Effector memory CD4-positive, alpha-beta T cell (primary cell): ENCODE measurements around the gene LCT.

Experiments used
- DNase-seq, 3 donors: peaks; one replicate each; pipeline ENCODE4 v3.0.0-alpha.2; 2020
- H3K27ac ChIP-seq: 2 replicates; pipeline ENCODE4 v1.7.0; 2013; ENCODE audit warnings: mild to moderate bottlenecking, low read length, moderate library complexity; ENCODE audit not compliant: insufficient read depth, poor library complexity, severe bottlenecking
- H3K27me3 ChIP-seq: replicated peaks from 2 replicates; pipeline ENCODE4 v1.7.0; 2013; ENCODE audit warnings: mild to moderate bottlenecking, low read length; ENCODE audit not compliant: insufficient read depth, control insufficient read depth, poor library complexity, severe bottlenecking
- H3K36me3 ChIP-seq: 2 replicates; pipeline ENCODE4 v1.7.0; 2013; ENCODE audit warnings: mild to moderate bottlenecking, low read length, moderate library complexity; ENCODE audit not compliant: control insufficient read depth, insufficient read depth
- H3K4me1 ChIP-seq: 2 replicates; pipeline ENCODE4 v1.7.0; 2013; ENCODE audit warnings: low read length, mild to moderate bottlenecking; ENCODE audit not compliant: control insufficient read depth, insufficient read depth, poor library complexity, severe bottlenecking
- H3K4me3 ChIP-seq: 2 replicates; pipeline ENCODE4 v1.7.0; 2013; ENCODE audit warnings: low read length, low read depth, mild to moderate bottlenecking; ENCODE audit not compliant: insufficient read depth, poor library complexity, severe bottlenecking
- H3K9me3 ChIP-seq: 2 replicates; pipeline ENCODE4 v1.7.0; 2013; ENCODE audit warnings: mild to moderate bottlenecking, low read length, moderate library complexity; ENCODE audit not compliant: control insufficient read depth

The LCT gene

DNA sequence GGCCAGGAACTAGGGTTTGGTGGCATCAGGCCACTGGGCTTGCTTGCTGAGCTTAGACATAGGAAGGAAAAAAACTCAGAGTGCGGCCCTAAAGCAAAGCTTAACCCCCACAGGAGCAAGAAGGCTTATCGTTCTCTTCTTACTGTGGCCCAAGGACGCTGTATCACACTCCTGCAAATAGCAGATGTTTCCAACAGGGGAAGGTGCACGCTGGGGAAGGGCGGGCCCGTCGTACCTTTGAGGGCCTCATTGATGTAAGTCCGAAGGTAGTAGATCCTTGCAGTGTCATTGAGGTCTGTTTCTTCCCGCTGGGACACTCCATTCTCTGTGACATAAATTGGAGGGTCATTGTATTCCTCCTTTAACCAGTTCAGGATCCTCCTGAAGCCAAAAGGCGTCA lies 46.6 kb downstream of the LCT start:
- H3K4me1 ChIP-seq, result no peaks in the 10 kb centered on the region
- no peak for DNase-seq
- H3K9me3 ChIP-seq, result no peaks in the 10 kb centered on the region
- H3K4me3 ChIP-seq, result no peak overlapping the region
- no peak overlapping the region for H3K27ac ChIP-seq
- peaks cover 5% of the 10 kb centered on the region for H3K36me3 ChIP-seq
- no peaks in the 10 kb centered on the region for H3K27me3 ChIP-seq

DNA sequence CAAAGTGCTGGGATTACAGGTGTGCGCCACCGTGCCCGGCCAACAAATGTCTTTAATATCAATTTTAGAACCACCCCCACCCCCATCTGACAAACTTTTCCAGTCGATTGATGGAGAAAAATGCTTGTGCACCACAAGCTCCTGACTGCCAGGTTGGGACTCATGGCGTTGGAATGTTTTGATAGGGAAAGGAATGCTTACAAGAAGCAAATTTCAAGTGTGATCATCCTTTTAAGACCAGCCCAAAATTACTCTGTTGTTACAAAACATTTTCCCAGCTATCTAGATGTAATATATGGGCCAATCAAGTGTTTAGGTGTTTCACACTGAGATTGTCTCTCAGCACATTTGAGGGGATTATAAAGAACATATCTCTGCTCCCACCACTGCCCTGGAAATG lies 50.2 kb downstream of the LCT start:
- H3K4me3 ChIP-seq, result no peak overlapping the region
- H3K9me3 ChIP-seq, result no peaks in the 10 kb centered on the region
- no peak overlapping the region for H3K27ac ChIP-seq
- no peaks in the 10 kb centered on the region for H3K27me3 ChIP-seq
- no peak for DNase-seq
- H3K36me3 ChIP-seq, result peaks cover 25% of the 10 kb centered on the region
- no peaks in the 10 kb centered on the region for H3K4me1 ChIP-seq

DNA sequence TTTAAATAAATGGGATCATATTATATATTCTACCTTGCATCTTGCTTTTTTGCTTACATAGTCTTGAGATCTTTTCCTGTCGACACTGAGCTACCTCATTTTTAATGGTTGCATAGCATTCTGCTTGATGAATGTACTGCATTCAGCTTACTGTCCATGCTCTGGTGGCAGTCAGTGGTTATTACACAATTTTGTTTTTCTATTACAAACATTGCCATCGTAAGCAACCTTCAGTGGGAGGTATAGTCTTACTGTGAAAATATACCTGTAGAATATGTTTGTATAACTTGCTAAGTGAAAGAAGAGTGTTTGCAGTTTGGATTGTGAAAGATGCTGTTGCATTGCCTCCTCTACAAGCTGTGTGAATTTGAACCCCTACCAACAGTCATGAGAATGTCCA lies 52.0 kb downstream of the LCT start:
- Histone ChIP-seq H3K4me1 (no peaks in the 10 kb centered on the region), H3K27me3 (no peaks in the 10 kb centered on the region), H3K36me3 (peaks cover 43% of the 10 kb centered on the region), H3K4me3 (no peak overlapping the region), H3K9me3 (no peaks in the 10 kb centered on the region), H3K27ac (no peak overlapping the region)
- DNase-seq, result no peak

DNA sequence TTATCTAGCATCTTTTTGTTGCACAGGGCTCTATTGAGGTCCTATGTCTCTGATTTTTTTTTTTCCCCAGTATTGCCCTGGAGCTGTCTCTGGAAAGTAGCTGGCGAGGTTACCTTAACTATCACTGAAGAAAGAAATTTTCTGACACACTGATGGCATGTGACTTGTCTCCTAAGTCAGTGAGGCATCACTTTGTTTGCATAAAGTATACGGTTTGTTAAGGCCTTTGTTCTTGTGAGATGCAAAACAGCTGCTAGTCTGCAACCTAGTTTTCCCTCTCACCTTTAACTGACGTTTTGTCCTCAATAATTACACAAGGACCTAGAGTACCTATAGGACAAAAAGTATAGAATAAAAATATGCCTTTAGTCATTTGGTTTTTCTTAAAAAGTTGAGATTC lies 53.5 kb downstream of the LCT start:
- H3K9me3 ChIP-seq, result no peaks in the 10 kb centered on the region
- no peak for DNase-seq
- no peak overlapping the region for H3K27ac ChIP-seq
- H3K4me3 ChIP-seq, result no peak overlapping the region
- no peaks in the 10 kb centered on the region for H3K27me3 ChIP-seq
- peaks cover 56% of the 10 kb centered on the region for H3K36me3 ChIP-seq
- H3K4me1 ChIP-seq, result no peaks in the 10 kb centered on the region

DNA sequence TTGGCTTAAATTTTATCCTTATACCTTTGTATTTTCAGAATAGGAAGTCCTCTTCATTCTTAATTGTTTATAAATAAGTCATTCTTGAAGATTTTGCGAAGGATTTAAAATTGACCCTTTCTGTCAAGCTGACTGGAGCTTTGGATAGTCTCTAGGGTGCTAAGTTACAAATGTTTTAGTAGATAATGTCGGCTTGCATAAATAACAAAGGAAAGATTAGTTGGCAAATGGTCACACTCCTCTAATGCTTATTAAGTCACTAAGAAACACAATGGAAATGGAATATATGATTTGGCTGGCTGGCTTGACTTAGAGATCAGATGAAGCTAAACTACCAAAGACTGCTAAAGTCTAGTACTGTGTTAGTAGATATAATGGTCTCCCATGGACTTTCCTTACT lies 54.8 kb downstream of the LCT start:
- Histone ChIP-seq H3K4me1 (no peaks in the 10 kb centered on the region), H3K4me3 (no peak overlapping the region), H3K27me3 (no peaks in the 10 kb centered on the region), H3K9me3 (no peaks in the 10 kb centered on the region), H3K36me3 (peaks cover 63% of the 10 kb centered on the region), H3K27ac (no peak overlapping the region)
- DNase-seq, result no peak

DNA sequence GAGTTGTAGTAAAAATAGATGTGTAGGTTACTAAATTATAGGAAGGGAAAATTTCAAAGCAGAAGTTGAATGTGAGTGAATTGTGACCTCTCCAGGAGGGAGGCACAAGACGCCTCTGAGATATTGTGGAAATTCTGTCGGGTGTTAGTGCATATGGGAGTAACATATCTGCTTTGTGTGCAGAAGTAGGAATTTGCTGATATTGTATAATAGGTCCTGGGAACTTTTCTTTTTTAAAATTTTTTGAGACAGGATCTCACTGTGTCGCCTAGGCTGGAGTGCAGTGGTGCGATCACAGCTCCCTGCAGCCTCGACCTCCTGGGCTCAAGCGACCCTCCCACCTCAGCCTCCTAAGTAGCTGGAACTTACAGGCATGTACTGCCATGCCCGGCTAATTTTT lies 60.6 kb downstream of the LCT start:
- Histone ChIP-seq H3K9me3 (no peaks in the 10 kb centered on the region), H3K36me3 (peaks cover 85% of the 10 kb centered on the region), H3K27me3 (no peaks in the 10 kb centered on the region), H3K4me3 (no peak overlapping the region), H3K27ac (no peak overlapping the region), H3K4me1 (no peaks in the 10 kb centered on the region)
- no peak for DNase-seq

DNA sequence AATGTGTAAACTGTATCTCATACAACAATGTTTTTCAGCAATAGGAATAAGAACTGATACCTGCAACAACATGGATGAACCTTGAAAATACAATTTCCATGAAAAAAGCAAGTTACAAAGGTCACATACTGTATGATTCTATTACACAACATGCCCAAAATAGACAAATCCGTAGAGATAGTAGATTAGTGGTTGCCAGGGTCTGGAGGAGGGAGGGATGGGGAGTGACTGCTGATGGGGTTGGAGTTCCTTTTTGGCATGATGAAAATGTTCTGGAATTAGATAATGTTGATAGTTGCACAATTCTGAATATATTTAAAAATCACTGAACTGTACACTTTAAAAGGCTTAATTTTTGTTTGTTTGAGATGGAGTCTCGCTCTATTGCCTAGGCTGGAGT lies 61.6 kb downstream of the LCT start:
- H3K36me3 ChIP-seq, result peaks cover 85% of the 10 kb centered on the region
- H3K4me3 ChIP-seq, result no peak overlapping the region

DNA sequence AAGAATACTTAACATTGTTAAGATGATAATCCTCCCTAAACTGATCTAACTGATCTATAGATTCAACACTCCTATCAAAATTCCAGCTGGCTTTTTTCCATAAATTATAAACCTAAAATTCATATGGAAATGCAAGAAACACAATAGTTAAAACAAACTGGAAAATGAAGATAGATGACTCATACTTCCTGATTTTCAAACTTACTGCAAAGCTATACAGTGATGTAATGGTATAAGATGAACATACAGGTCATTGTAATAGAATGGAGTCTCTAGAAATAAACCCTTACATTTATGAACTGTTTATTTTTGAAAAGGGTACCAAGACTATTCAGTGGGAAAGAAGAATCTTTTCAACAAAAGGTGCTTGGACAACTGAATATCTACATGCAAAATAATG lies 63.1 kb downstream of the LCT start:
- Histone ChIP-seq H3K4me1 (no peaks in the 10 kb centered on the region), H3K27me3 (no peaks in the 10 kb centered on the region), H3K9me3 (no peaks in the 10 kb centered on the region), H3K27ac (no peak overlapping the region), H3K4me3 (no peak overlapping the region), H3K36me3 (peaks cover 84% of the 10 kb centered on the region)
- no peak for DNase-seq

More for the DNA sequence above, 61.6 kb downstream of the LCT start:
- H3K27ac ChIP-seq, result no peak overlapping the region
- H3K27me3 ChIP-seq, result no peaks in the 10 kb centered on the region
- H3K4me1 ChIP-seq, result no peaks in the 10 kb centered on the region
- H3K9me3 ChIP-seq, result no peaks in the 10 kb centered on the region
- DNase-seq, result no peak

DNA sequence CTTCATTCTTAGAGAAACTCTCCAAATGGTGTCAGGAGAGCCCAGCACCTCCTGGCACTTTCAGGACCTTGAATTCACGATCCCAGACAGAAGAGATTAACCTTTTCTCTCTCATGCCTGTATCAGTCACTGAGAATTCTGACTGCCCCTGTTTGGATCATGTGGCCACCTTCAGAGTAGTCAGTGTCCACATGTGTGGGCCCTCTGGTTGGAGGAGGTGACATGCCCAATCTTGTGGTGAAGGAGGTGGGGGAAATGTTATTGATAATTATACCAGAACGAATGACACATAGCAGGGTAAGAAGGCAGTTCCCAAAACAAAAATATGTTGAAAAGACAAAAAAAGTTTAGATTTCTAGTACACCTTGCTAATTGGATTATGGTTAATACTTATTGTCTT lies 63.7 kb downstream of the LCT start:
- no peak for DNase-seq
- no peaks in the 10 kb centered on the region for H3K9me3 ChIP-seq
- no peaks in the 10 kb centered on the region for H3K4me1 ChIP-seq
- peaks cover 82% of the 10 kb centered on the region for H3K36me3 ChIP-seq
- no peak overlapping the region for H3K4me3 ChIP-seq
- no peaks in the 10 kb centered on the region for H3K27me3 ChIP-seq
- no peak overlapping the region for H3K27ac ChIP-seq

DNA sequence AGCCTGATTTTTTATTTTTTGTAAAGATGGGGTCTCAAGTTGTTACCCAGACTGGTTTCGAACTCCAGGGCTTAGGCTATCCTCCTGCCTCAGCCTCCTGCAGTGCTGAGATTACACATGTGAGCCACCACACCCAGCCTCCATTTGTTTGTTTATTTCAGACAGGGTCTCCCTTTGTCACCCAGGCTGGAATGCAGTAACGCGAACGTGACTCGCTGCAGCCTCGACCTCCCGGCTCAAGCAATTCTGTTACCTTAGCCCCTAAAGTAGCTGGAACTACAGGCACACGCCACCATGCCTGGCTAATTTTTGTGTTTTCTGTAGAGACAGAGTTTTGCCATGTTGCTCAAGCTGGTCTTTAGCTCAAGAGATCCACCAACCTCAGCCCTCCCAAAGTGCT lies 68.1 kb downstream of the LCT start:
- no peak for DNase-seq
- Histone ChIP-seq H3K9me3 (no peaks in the 10 kb centered on the region), H3K27me3 (no peaks in the 10 kb centered on the region), H3K36me3 (peaks cover 79% of the 10 kb centered on the region), H3K27ac (no peak overlapping the region), H3K4me1 (no peaks in the 10 kb centered on the region), H3K4me3 (no peak overlapping the region)

DNA sequence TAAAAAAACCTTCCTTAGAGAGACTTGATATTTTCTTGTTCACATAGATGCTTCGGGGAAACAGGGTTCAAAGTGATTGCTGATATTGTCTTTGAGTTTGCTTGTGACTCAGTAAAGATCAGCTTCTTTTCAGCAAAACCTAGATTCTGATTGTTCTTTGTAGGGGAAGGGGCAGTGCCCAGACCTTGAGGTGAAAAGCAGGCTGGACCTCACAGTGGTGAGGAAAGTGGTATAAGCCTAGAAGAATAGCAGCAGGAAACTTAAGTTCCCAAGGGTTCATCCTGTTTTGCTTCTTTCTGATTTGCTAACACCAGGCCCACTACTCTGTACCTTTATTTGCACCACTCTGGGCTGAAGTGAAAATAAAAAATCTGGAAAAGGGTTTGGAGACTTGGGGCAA lies 74.5 kb downstream of the LCT start:
- H3K36me3 ChIP-seq, result peaks cover 69% of the 10 kb centered on the region
- H3K9me3 ChIP-seq, result no peaks in the 10 kb centered on the region

More for the DNA sequence above, 74.5 kb downstream of the LCT start:
- Histone ChIP-seq H3K4me3 (no peak overlapping the region), H3K27ac (no peak overlapping the region), H3K27me3 (no peaks in the 10 kb centered on the region), H3K4me1 (no peaks in the 10 kb centered on the region)
- DNase-seq, result no peak
